GM12892 (cell line): ENCODE results near the gene RFXAP.

Source experiments
- POLR2A ChIP-seq: IDR thresholded peaks from 2 replicates; pipeline ENCODE4 v1.6.1; 2011; ENCODE audit warnings: low read depth, low read length, control low read depth
- POLR2AphosphoS5 ChIP-seq: IDR thresholded peaks from 2 replicates; pipeline ENCODE4 v1.6.1; 2011; ENCODE audit warnings: low read depth, low read length, control low read depth
- TAF1 ChIP-seq: IDR thresholded peaks from 2 replicates; pipeline ENCODE4 v1.6.1; 2011; ENCODE audit warnings: low read depth, mild to moderate bottlenecking, control low read depth, low read length, borderline replicate concordance

DNA sequence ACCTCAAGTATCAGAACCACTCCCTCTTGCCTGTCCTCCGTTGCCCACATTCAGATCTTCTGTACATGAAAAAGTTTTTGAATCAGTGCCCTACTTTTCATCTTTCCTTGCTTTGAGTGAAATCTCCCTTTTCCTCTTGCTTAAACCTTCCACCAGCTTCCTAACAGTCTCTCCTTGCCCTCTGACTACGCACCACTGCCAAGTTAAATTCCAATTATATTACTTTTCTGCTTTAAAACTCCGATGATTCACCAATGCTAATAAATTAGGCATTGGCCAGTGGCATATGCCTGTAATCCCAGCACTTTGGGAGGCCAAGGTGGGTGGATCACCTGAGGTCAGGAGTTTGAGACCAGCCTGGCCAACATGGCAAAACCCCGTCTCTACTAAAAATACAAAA, 30.7 kb upstream of the RFXAP start:
- no peak for TF ChIP-seq POLR2A
- TF ChIP-seq POLR2AphosphoS5 = no peak
- TF ChIP-seq TAF1 = no peak
